OCI-LY3 (cell line): Measurements from ENCODE around the gene STX10.

Experiments used
- CTCF ChIP-seq: fragments of 200-600, 300-600 bp; sonication (generic); IDR thresholded peaks from 2 replicates; pipeline ENCODE4 v1.5.1; 2014; ENCODE audit warnings: antibody characterized with exemption, low read length, low read depth
- EZH2phosphoT487 ChIP-seq: fragments of 200-600 bp; shearing (Covaris generic); IDR thresholded peaks from 2 replicates; pipeline ENCODE4 v1.6.1; 2018; ENCODE audit warnings: antibody characterized with exemption, mixed run types, low read depth

GRCh38 chr19:13195678-13196077 is 45.5 kb upstream of the STX10 start:
- TF ChIP-seq CTCF (peak; percentile 93), EZH2phosphoT487 (no peak)
